HCT116 (cell line): Measurements from ENCODE around the gene TAC3. TPM values are rescaled to one million over a fixed set of nuclear protein-coding genes. Genes with fewer than 3 reads are reported as not detected.

Experiments used
- ATAC-seq: fragments of 200-7000 bp; cut with Tn5 transposase; 2 replicates; pipeline ENCODE4 v1.9.1; 2020; ENCODE audit warnings: mild to moderate bottlenecking, moderate library complexity
- BruUV-seq: library from RNA; stranded (reverse); fragments of 400-500 nt; replicated peaks from 2 replicates; lab custom pipeline; 2021; lab: Mats Ljungman, UMichigan
- CTCF ChIA-PET: fragments of 300-600 bp; sonication (Branson Sonifier 250); formaldehyde crosslinking; loops from one replicate; lab custom pipeline; 2021; ENCODE audit warnings: antibody characterized with exemption; lab: Charles Lee
- POLR2A ChIA-PET: fragments of 300-600, 350-600 bp; sonication (Branson Sonifier 250); formaldehyde crosslinking; loops from one replicate; lab custom pipeline; 2021; ENCODE audit warnings: antibody characterized with exemption; lab: Charles Lee
- RAD21 ChIA-PET, 2 experiments: fragments of 300-600 bp; sonication (Branson Sonifier 250); formaldehyde crosslinking; loops; one replicate each; lab custom pipeline; 2023; ENCODE audit warnings: low total read pairs in 2 of 2; ENCODE audit not compliant: uncharacterized antibody in 2 of 2, unreplicated experiment in 2 of 2, low non-redundant PET in 1 of 2; lab: Charles Lee
- DNase-seq: peaks from one replicate; pipeline ENCODE4 v3.0.0-alpha.2; 2010; ENCODE audit warnings: low read depth, low spot score
- H2AFZ ChIP-seq: fragments of 200-600 bp; shearing (Covaris generic), sonication (generic); 2 replicates; pipeline ENCODE4 v1.6.1; 2017; ENCODE audit warnings: low read depth, mixed run types, mixed read lengths, antibody characterized with exemption, low read length; ENCODE audit not compliant: poor library complexity, severe bottlenecking
- H3K27ac ChIP-seq: 2 replicates; pipeline ENCODE4 v1.5.1; 2012; ENCODE audit warnings: low read depth, low read length
- H3K27me3 ChIP-seq: fragments of 200-600 bp; sonication (generic); 2 replicates; pipeline ENCODE4 v1.6.1; 2016; ENCODE audit warnings: mixed run types, low read length, mixed read lengths; ENCODE audit not compliant: insufficient read depth
- H3K36me3 ChIP-seq, 2 experiments: fragments of 200-500 bp in 1 of 2; fragments of 200-600 bp in 1 of 2; sonication (Bioruptor generic) in 1 of 2; sonication (generic) in 1 of 2; 2 replicates each; pipeline versions ENCODE4 v1.5.1 to v1.6.1; 2014 to 2016; ENCODE audit warnings: low read length in 2 of 2, inconsistent platforms in 1 of 2, mixed read lengths in 1 of 2, mixed run types in 1 of 2; ENCODE audit not compliant: insufficient read depth in 2 of 2, control insufficient read depth in 1 of 2
- H3K4me1 ChIP-seq, 2 experiments: fragments of 200-600 bp in 1 of 2; sonication (generic) in 1 of 2; 2 replicates each; pipeline versions ENCODE4 v1.5.1 to v1.6.1; 2012 to 2017; ENCODE audit warnings: low read length in 2 of 2, inconsistent platforms in 1 of 2, mild to moderate bottlenecking in 1 of 2, mixed read lengths in 1 of 2, mixed run types in 1 of 2, moderate library complexity in 1 of 2; ENCODE audit not compliant: insufficient read depth in 2 of 2, control insufficient read depth in 1 of 2
- H3K4me2 ChIP-seq: fragments of 200-600 bp; sonication (generic); 2 replicates; pipeline ENCODE4 v1.6.1; 2017; ENCODE audit warnings: mixed run types, low read length, mixed read lengths
- H3K4me3 ChIP-seq, 2 experiments: fragments of 200-600 bp in 1 of 2; sonication (generic) in 1 of 2; replicated peaks in 1 of 2; 2 replicates each; pipeline ENCODE4 v1.5.1; 2011 to 2016; ENCODE audit warnings: low read length in 2 of 2, control low read depth in 1 of 2, low read depth in 1 of 2, mild to moderate bottlenecking in 1 of 2, mixed read lengths in 1 of 2, mixed run types in 1 of 2
- H3K79me2 ChIP-seq: fragments of 200-600 bp; sonication (generic); 2 replicates; pipeline ENCODE4 v1.6.1; 2017; ENCODE audit warnings: mild to moderate bottlenecking, mixed run types, low read length, moderate library complexity, mixed read lengths; ENCODE audit not compliant: insufficient read depth
- H3K9ac ChIP-seq: fragments of 200-600 bp; sonication (generic); 2 replicates; pipeline ENCODE4 v1.6.1; 2016; ENCODE audit warnings: low read length, mixed read lengths
- H3K9me2 ChIP-seq: fragments of 200-600 bp; sonication (generic), shearing (Covaris generic); 2 replicates; pipeline ENCODE4 v1.6.1; 2017; ENCODE audit warnings: mixed run types, mild to moderate bottlenecking, moderate library complexity; ENCODE audit not compliant: insufficient read depth
- H3K9me3 ChIP-seq, 2 experiments: fragments of 200-500 bp in 1 of 2; fragments of 200-600 bp in 1 of 2; sonication (Bioruptor generic) in 1 of 2; sonication (generic) in 1 of 2; 2 replicates each; pipeline ENCODE4 v1.6.1; 2014 to 2017; ENCODE audit warnings: low read length in 2 of 2, mixed read lengths in 2 of 2, inconsistent platforms in 1 of 2, low read depth in 1 of 2, mild to moderate bottlenecking in 1 of 2, mixed run types in 1 of 2, moderate library complexity in 1 of 2; ENCODE audit not compliant: control insufficient read depth in 1 of 2, insufficient read depth in 1 of 2
- H4K20me1 ChIP-seq: fragments of 200-600 bp; sonication (generic), shearing (Covaris generic); 2 replicates; pipeline ENCODE4 v1.6.1; 2017; ENCODE audit warnings: mixed run types, mild to moderate bottlenecking, moderate library complexity; ENCODE audit not compliant: insufficient read depth
- CBX3 ChIP-seq: IDR thresholded peaks from 2 replicates; pipeline ENCODE4 v1.6.1; 2012; ENCODE audit warnings: low read depth
- CTCF ChIP-seq, 3 experiments: fragments of 200-600 bp in 1 of 3; sonication (generic) in 1 of 3; IDR thresholded peaks in 2 of 3; conservative IDR thresholded peaks in 1 of 3; 2 replicates each; pipeline ENCODE4 v1.5.1; 2012 to 2017; ENCODE audit warnings: low read depth in 2 of 3, low read length in 2 of 3, antibody characterized with exemption in 1 of 3, borderline replicate concordance in 1 of 3, control low read depth in 1 of 3, mild to moderate bottlenecking in 1 of 3, mixed read lengths in 1 of 3, mixed run types in 1 of 3, moderate library complexity in 1 of 3; ENCODE audit not compliant: insufficient read depth in 1 of 3
- ELF1 ChIP-seq: IDR thresholded peaks from 2 replicates; pipeline ENCODE4 v1.6.1; 2012; ENCODE audit warnings: low read depth, borderline replicate concordance
- EZH2phosphoT487 ChIP-seq: fragments of 200-600 bp; IDR thresholded peaks from 2 replicates; pipeline ENCODE4 v1.6.1; 2018; ENCODE audit warnings: antibody characterized with exemption, borderline replicate concordance
- FOSL1 ChIP-seq: IDR thresholded peaks from 2 replicates; pipeline ENCODE4 v1.6.1; 2012; ENCODE audit warnings: low read depth
- JUND ChIP-seq: IDR thresholded peaks from 2 replicates; pipeline ENCODE4 v1.6.1; 2012
- MAX ChIP-seq: IDR thresholded peaks from 2 replicates; pipeline ENCODE4 v1.6.1; 2012
- POLR2A ChIP-seq: IDR thresholded peaks from 2 replicates; pipeline ENCODE4 v1.7.0; 2011; ENCODE audit warnings: borderline replicate concordance; ENCODE audit not compliant: insufficient read depth, insufficient read length; ENCODE audit errors: extremely low read depth
- POLR2AphosphoS5 ChIP-seq: IDR thresholded peaks from 2 replicates; pipeline ENCODE4 v1.6.1; 2011; ENCODE audit warnings: mild to moderate bottlenecking, low read depth, low read length, moderate library complexity
- REST ChIP-seq: IDR thresholded peaks from 2 replicates; pipeline ENCODE4 v1.6.1; 2012; ENCODE audit warnings: low read depth
- SIN3A ChIP-seq: IDR thresholded peaks from 2 replicates; pipeline ENCODE4 v1.6.1; 2012; ENCODE audit warnings: low read depth
- SP1 ChIP-seq: IDR thresholded peaks from 2 replicates; pipeline ENCODE4 v1.6.1; 2012; ENCODE audit warnings: low read depth
- SRF ChIP-seq: IDR thresholded peaks from 2 replicates; pipeline ENCODE4 v1.6.1; 2012; ENCODE audit warnings: low read depth
- TCF7L2 ChIP-seq: IDR thresholded peaks from 2 replicates; pipeline ENCODE4 v1.7.0; 2011; ENCODE audit warnings: borderline replicate concordance, inconsistent platforms; ENCODE audit not compliant: insufficient read depth, insufficient read length; ENCODE audit errors: extremely low read depth
- YY1 ChIP-seq: IDR thresholded peaks from 2 replicates; pipeline ENCODE4 v1.6.1; 2011; ENCODE audit warnings: low read length, low read depth, moderate library complexity, mild to moderate bottlenecking; ENCODE audit not compliant: insufficient replicate concordance; ENCODE audit errors: extremely low read depth
- ZFX ChIP-seq: fragments of 450-650 bp; IDR thresholded peaks from 2 replicates; pipeline ENCODE4 v1.6.1; 2017
- ZNF274 ChIP-seq: fragments of 200-500 bp; sonication (Bioruptor generic); IDR thresholded peaks from 2 replicates; pipeline ENCODE4 v1.6.1; 2014; ENCODE audit warnings: mild to moderate bottlenecking, low read depth, low read length, inconsistent platforms
- intact Hi-C: fragments of 100-400 bp; cut with micrococcal nuclease; formaldehyde crosslinking; loops from 2 replicates; pipeline ENCODE4 v1.10.0; 2022
- total RNA-seq: library from RNA; stranded (reverse); gene quantifications from one replicate; pipeline ENCODE4 v1.2.1, GENCODE V29; 2021; ENCODE audit not compliant: unreplicated experiment
- TF ChIP-seq, protein P1 (sequence below): IDR thresholded peaks from 2 replicates; pipeline ENCODE4 v1.6.1; 2012
- TF ChIP-seq, protein P2 (sequence below): IDR thresholded peaks from 2 replicates; pipeline ENCODE4 v1.6.1; 2011; ENCODE audit warnings: mild to moderate bottlenecking, low read length, moderate library complexity; ENCODE audit not compliant: insufficient replicate concordance; ENCODE audit errors: extremely low read depth

The TAC3 gene
- total RNA-seq, 1 experiment from 2014 or later, result not detected

GRCh38 chr12:56979628-56980027 is 36.7 kb downstream of the TAC3 start:
- no peak for DNase-seq
- RAD21 ChIA-PET, result no interaction called here
- H3K4me2 ChIP-seq, result no peak overlapping the region
- H3K4me3 ChIP-seq, result no peak overlapping the region
- intact Hi-C loops, result no loop called here
- no peaks in the 10 kb centered on the region for H3K79me2 ChIP-seq
- H3K9me2 ChIP-seq, result no peaks in the 10 kb centered on the region
- no peaks in the 10 kb centered on the region for H3K27me3 ChIP-seq
- no TSS peak for BruUV-seq
- no peak overlapping the region for H2AFZ ChIP-seq
- no peaks in the 10 kb centered on the region for H3K9me3 ChIP-seq
- no peaks in the 10 kb centered on the region for H3K36me3 ChIP-seq
- CTCF ChIA-PET, result no interaction called here
- H3K9ac ChIP-seq, result no peak overlapping the region
- TF ChIP-seq YY1 (no peak), CBX3 (no peak), POLR2A (no peak), MAX (no peak), FOSL1 (no peak), SIN3A (no peak), EZH2phosphoT487 (no peak), ZFX (no peak), TCF7L2 (no peak), SRF (no peak), CTCF (IDR thresholded peaks at IDR 0.05 in 2 of 3, conservative IDR thresholded peaks at IDR 0.05 in 1 of 3; ENCODE audit: borderline replicate concordance in 1 of 3, insufficient read depth in 1 of 3, low read depth in 2 of 3, low read length in 2 of 3) (no peak), ELF1 (no peak), POLR2AphosphoS5 (no peak), JUND (no peak), REST (no peak), ZNF274 (no peak), SP1 (no peak)
- TF ChIP-seq, protein P1, sequence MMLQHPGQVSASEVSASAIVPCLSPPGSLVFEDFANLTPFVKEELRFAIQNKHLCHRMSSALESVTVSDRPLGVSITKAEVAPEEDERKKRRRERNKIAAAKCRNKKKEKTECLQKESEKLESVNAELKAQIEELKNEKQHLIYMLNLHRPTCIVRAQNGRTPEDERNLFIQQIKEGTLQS, result no peak
- TF ChIP-seq, protein P2, sequence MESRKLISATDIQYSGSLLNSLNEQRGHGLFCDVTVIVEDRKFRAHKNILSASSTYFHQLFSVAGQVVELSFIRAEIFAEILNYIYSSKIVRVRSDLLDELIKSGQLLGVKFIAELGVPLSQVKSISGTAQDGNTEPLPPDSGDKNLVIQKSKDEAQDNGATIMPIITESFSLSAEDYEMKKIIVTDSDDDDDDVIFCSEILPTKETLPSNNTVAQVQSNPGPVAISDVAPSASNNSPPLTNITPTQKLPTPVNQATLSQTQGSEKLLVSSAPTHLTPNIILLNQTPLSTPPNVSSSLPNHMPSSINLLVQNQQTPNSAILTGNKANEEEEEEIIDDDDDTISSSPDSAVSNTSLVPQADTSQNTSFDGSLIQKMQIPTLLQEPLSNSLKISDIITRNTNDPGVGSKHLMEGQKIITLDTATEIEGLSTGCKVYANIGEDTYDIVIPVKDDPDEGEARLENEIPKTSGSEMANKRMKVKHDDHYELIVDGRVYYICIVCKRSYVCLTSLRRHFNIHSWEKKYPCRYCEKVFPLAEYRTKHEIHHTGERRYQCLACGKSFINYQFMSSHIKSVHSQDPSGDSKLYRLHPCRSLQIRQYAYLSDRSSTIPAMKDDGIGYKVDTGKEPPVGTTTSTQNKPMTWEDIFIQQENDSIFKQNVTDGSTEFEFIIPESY, result no peak
- no peaks in the 10 kb centered on the region for H4K20me1 ChIP-seq
- no peak overlapping the region for H3K27ac ChIP-seq
- no peaks in the 10 kb centered on the region for H3K4me1 ChIP-seq
- no peak for ATAC-seq
- POLR2A ChIA-PET, result no interaction called here
